Measurements from ENCODE around the gene SMIM22.

SMIM22 gene

GRCh38 chr16:4828567-4829321, 33.6 kb downstream of the SMIM22 start:
- DNase-seq: no peak

GRCh38 chr16:4830408-4830807, 35.2 kb downstream of the SMIM22 start:
- no peak for DNase-seq

- DNase-seq: no peak
Measured at GRCh38 chr16:4831616-4832015, 36.4 kb downstream of the SMIM22 start.

- no peak for DNase-seq
Measured at GRCh38 chr16:4832698-4833343, 37.7 kb downstream of the SMIM22 start.

- no peak for DNase-seq
Measured at GRCh38 chr16:4833584-4833983, 38.4 kb downstream of the SMIM22 start.

- DNase-seq: no peak
Measured at GRCh38 chr16:4836727-4837126, 41.6 kb downstream of the SMIM22 start.

GRCh38 chr16:4837733-4838501, 42.7 kb downstream of the SMIM22 start:
- no peak for DNase-seq

- peak; percentile 44 for DNase-seq
Measured at GRCh38 chr16:4839942-4840341, 44.8 kb downstream of the SMIM22 start.

GRCh38 chr16:4840984-4841383, 45.8 kb downstream of the SMIM22 start:
- DNase-seq: no peak
